Muscle of leg (tissue), 11 donors: ENCODE measurements around the gene QSER1. TPM values are rescaled to one million over a fixed set of nuclear protein-coding genes. Genes with fewer than 3 reads are reported as not detected.
"Not testable (repeated sequence)": the region's sequence is repeated elsewhere in the genome, so short reads cannot be mapped to it uniquely, and the experiment has no call there.

Source experiments
- DNase-seq: peaks from one replicate; pipeline ENCODE4 v3.0.0; 2013
- H3K27ac ChIP-seq: one replicate; pipeline ENCODE4 v1.5.1; 2013; ENCODE audit warnings: mild to moderate bottlenecking, low read length, control low read depth
- H3K27me3 ChIP-seq: one replicate; pipeline ENCODE4 v1.6.1; 2013; ENCODE audit warnings: low read length; ENCODE audit not compliant: control insufficient read depth, insufficient read depth
- H3K36me3 ChIP-seq: one replicate; pipeline ENCODE4 v1.6.1; 2013; ENCODE audit warnings: low read length; ENCODE audit not compliant: control insufficient read depth, insufficient read depth
- H3K4me1 ChIP-seq: one replicate; pipeline ENCODE4 v1.6.1; 2013; ENCODE audit warnings: low read length; ENCODE audit not compliant: control insufficient read depth, insufficient read depth
- H3K4me3 ChIP-seq: one replicate; pipeline ENCODE4 v1.5.1; 2013; ENCODE audit warnings: low read length, control low read depth
- H3K9me3 ChIP-seq: replicated peaks from 2 replicates; pipeline ENCODE4 v1.6.1; 2013; ENCODE audit warnings: low read depth, low read length; ENCODE audit not compliant: control insufficient read depth
- WGBS: methylation state at CpG from one replicate; pipeline ENCODE4 v1.1.5; 2013; ENCODE audit warnings: missing lambda C conversion rate; ENCODE audit not compliant: insufficient coverage; 5-methylcytosine and 5-hydroxymethylcytosine counted together
- polyA plus RNA-seq, 8 donors: library from polyadenylated mRNA; unstranded; fragments of 120-200 nt; gene quantifications; one replicate each; pipeline versions ENCODE4 v1.2.1 to v1.2.3, GENCODE V29; 2013; ENCODE audit warnings: inconsistent platforms in 1 of 8, low replicate concordance in 1 of 8; ENCODE audit not compliant: insufficient read length in 8 of 8, insufficient read depth in 1 of 8
- total RNA-seq: library from RNA; stranded (reverse); fragments of 120-200 nt; gene quantifications from one replicate; pipeline ENCODE4 v1.2.4, GENCODE V29; 2013

QSER1 gene
- total and polyA plus RNA-seq, 9 donors: 13.6 to 29.6 (median 21.9) TPM

GRCh38 chr11:32864555-32864954 is 28.1 kb upstream of the QSER1 start:
- H3K27ac ChIP-seq: no peak overlapping the region

GRCh38 chr11:32868752-32869151 is 23.9 kb upstream of the QSER1 start:
- H3K4me1 ChIP-seq, DNase-seq, H3K4me3 ChIP-seq, H3K27me3 ChIP-seq, H3K27ac ChIP-seq, H3K9me3 ChIP-seq, H3K36me3 ChIP-seq: not testable (repeated sequence)
- no CpG with 5 or more reads among the region's 4 CpGs for WGBS

More at GRCh38 chr11:32864555-32864954, 28.1 kb upstream of the QSER1 start:
- Histone ChIP-seq H3K4me1 (no peaks in the 10 kb centered on the region), H3K27me3 (no peaks in the 10 kb centered on the region), H3K9me3 (no peaks in the 10 kb centered on the region), H3K4me3 (no peak overlapping the region), H3K36me3 (no peaks in the 10 kb centered on the region)
- no peak for DNase-seq

- Histone ChIP-seq H3K9me3 (no peaks in the 10 kb centered on the region), H3K27ac (no peak overlapping the region), H3K27me3 (no peaks in the 10 kb centered on the region), H3K36me3 (no peaks in the 10 kb centered on the region), H3K4me3 (no peak overlapping the region), H3K4me1 (no peaks in the 10 kb centered on the region)
- 45% methylated on average over 2 of the region's 2 CpGs for WGBS
- no peak for DNase-seq
Observed at GRCh38 chr11:32870676-32871075, 21.9 kb upstream of the QSER1 start.

GRCh38 chr11:32874132-32874531 is 18.5 kb upstream of the QSER1 start:
- H3K9me3 ChIP-seq: no peaks in the 10 kb centered on the region
- no peak for DNase-seq
- H3K4me3 ChIP-seq: no peak overlapping the region
- no peaks in the 10 kb centered on the region for H3K36me3 ChIP-seq
- H3K27me3 ChIP-seq: no peaks in the 10 kb centered on the region
- no peaks in the 10 kb centered on the region for H3K4me1 ChIP-seq
- no peak overlapping the region for H3K27ac ChIP-seq

- H3K27ac ChIP-seq: no peak overlapping the region
- DNase-seq: no peak
- no peaks in the 10 kb centered on the region for H3K9me3 ChIP-seq
- no peak overlapping the region for H3K4me3 ChIP-seq
- H3K4me1 ChIP-seq: no peaks in the 10 kb centered on the region
- WGBS: 79% methylated on average over 3 of the region's 4 CpGs
- no peaks in the 10 kb centered on the region for H3K27me3 ChIP-seq
- no peaks in the 10 kb centered on the region for H3K36me3 ChIP-seq
Observed at GRCh38 chr11:32881286-32881685, 11.3 kb upstream of the QSER1 start.

GRCh38 chr11:32883421-32883820 is 9.2 kb upstream of the QSER1 start:
- no peaks in the 10 kb centered on the region for H3K9me3 ChIP-seq
- no peaks in the 10 kb centered on the region for H3K36me3 ChIP-seq
- H3K27me3 ChIP-seq: no peaks in the 10 kb centered on the region
- no peak for DNase-seq
- no peak overlapping the region for H3K4me3 ChIP-seq
- H3K4me1 ChIP-seq: no peaks in the 10 kb centered on the region
- 50% methylated on average over 2 of the region's 3 CpGs for WGBS
- no peak overlapping the region for H3K27ac ChIP-seq

GRCh38 chr11:32884023-32884422 is 8.6 kb upstream of the QSER1 start:
- H3K4me3 ChIP-seq: no peak overlapping the region
- 90% methylated on average over 2 of the region's 3 CpGs for WGBS

GRCh38 chr11:32884770-32885384 is 7.7 kb upstream of the QSER1 start:
- WGBS: 91% methylated on average over 3 of the region's 3 CpGs

More at GRCh38 chr11:32884023-32884422, 8.6 kb upstream of the QSER1 start:
- DNase-seq: no peak
- Histone ChIP-seq H3K27ac (no peak overlapping the region), H3K9me3 (no peaks in the 10 kb centered on the region), H3K27me3 (no peaks in the 10 kb centered on the region), H3K36me3 (no peaks in the 10 kb centered on the region), H3K4me1 (no peaks in the 10 kb centered on the region)

GRCh38 chr11:32885556-32885955 is 7.1 kb upstream of the QSER1 start:
- WGBS: 83% methylated on average over 3 of the region's 9 CpGs

More at GRCh38 chr11:32884770-32885384, 7.7 kb upstream of the QSER1 start:
- no peak overlapping the region for H3K4me3 ChIP-seq
- no peak overlapping the region for H3K27ac ChIP-seq
- no peaks in the 10 kb centered on the region for H3K4me1 ChIP-seq
- H3K36me3 ChIP-seq: no peaks in the 10 kb centered on the region
- H3K9me3 ChIP-seq: no peaks in the 10 kb centered on the region
- DNase-seq: peak; percentile 6
- H3K27me3 ChIP-seq: no peaks in the 10 kb centered on the region

GRCh38 chr11:32886180-32886579 is 6.4 kb upstream of the QSER1 start:
- Histone ChIP-seq H3K4me3 (no peak overlapping the region), H3K27me3 (no peaks in the 10 kb centered on the region), H3K27ac (no peak overlapping the region), H3K9me3 (no peaks in the 10 kb centered on the region), H3K36me3 (no peaks in the 10 kb centered on the region), H3K4me1 (peaks cover under 1% of the 10 kb centered on the region)
- WGBS: no CpG with 5 or more reads among the region's 3 CpGs
- DNase-seq: no peak

More at GRCh38 chr11:32885556-32885955, 7.1 kb upstream of the QSER1 start:
- Histone ChIP-seq H3K4me3 (no peak overlapping the region), H3K4me1 (no peaks in the 10 kb centered on the region), H3K27me3 (no peaks in the 10 kb centered on the region), H3K27ac (no peak overlapping the region), H3K36me3 (no peaks in the 10 kb centered on the region), H3K9me3 (no peaks in the 10 kb centered on the region)
- DNase-seq: no peak
